ENCODE data around the gene SLC7A5. TPM values are rescaled to one million over a fixed set of nuclear protein-coding genes. Genes with fewer than 3 reads are reported as not detected.

The SLC7A5 gene
- total RNA-seq, 4 donors from 2014 or later = 2.7 to 7.0 (median 5.7) TPM

GRCh38 chr16:87836844-87837581 is 32.3 kb downstream of the SLC7A5 start:
- Histone ChIP-seq H3K4me3 (no peak overlapping the region), H3K36me3 (no peaks in the 10 kb centered on the region), H3K27me3 (no peaks in the 10 kb centered on the region), H3K27ac (no peak overlapping the region), H3K9me3 (no peaks in the 10 kb centered on the region), H3K4me1 (no peaks in the 10 kb centered on the region)
- DNase-seq = no peak
- whole genome bisulfite sequencing, 2 donors (ENCODE audit: low coverage in 1 of 2) = 86 to 87% methylated on average over 5 to 17 of the region's 17 CpGs
- TF ChIP-seq POLR2A (IDR thresholded peaks at IDR 0.05) (no peak), EP300 (IDR thresholded peaks at IDR 0.05; ENCODE audit: low read depth) (no peak), CTCF (IDR thresholded peaks at IDR 0.05) (no peak), POLR2AphosphoS5 (IDR thresholded peaks at IDR 0.05) (no peak)
- intact Hi-C loops (cut with DNase I; ENCODE audit: low total_unique reads) = no loop called here
- in situ Hi-C loops (cut with MboI; ENCODE audit: low pct_ligation_motif_present in 1 of 4, low pct_unique_long_range_greater_than_20kb in 1 of 4, low sequenced_read_pairs in 3 of 4) = no loop called here

GRCh38 chr16:87836346-87836843 is 32.9 kb downstream of the SLC7A5 start:
- Histone ChIP-seq H3K4me3 (no peak overlapping the region), H3K27me3 (no peaks in the 10 kb centered on the region), H3K27ac (no peak overlapping the region), H3K4me1 (no peaks in the 10 kb centered on the region), H3K9me3 (no peaks in the 10 kb centered on the region), H3K36me3 (no peaks in the 10 kb centered on the region)
- TF ChIP-seq POLR2A (IDR thresholded peaks at IDR 0.05) = no peak
- no peak for TF ChIP-seq CTCF (IDR thresholded peaks at IDR 0.05)
- no peak for TF ChIP-seq EP300 (IDR thresholded peaks at IDR 0.05; ENCODE audit: low read depth)
- no peak for TF ChIP-seq POLR2AphosphoS5 (IDR thresholded peaks at IDR 0.05)
- intact Hi-C loops (cut with DNase I; ENCODE audit: low total_unique reads) (no loop called here), in situ Hi-C loops (cut with MboI; ENCODE audit: low pct_ligation_motif_present in 1 of 4, low pct_unique_long_range_greater_than_20kb in 1 of 4, low sequenced_read_pairs in 3 of 4) (no loop called here)
- no peak for DNase-seq
- WGBS, 2 donors (ENCODE audit: low coverage in 1 of 2) = 93% methylated on average over 3 to 17 of the region's 17 CpGs

- H3K4me3 ChIP-seq = no peak overlapping the region
- no peak for TF ChIP-seq CTCF (IDR thresholded peaks at IDR 0.05)
- TF ChIP-seq POLR2AphosphoS5 (IDR thresholded peaks at IDR 0.05) = no peak
- TF ChIP-seq POLR2A (IDR thresholded peaks at IDR 0.05) = no peak
- TF ChIP-seq EP300 (IDR thresholded peaks at IDR 0.05; ENCODE audit: low read depth) = no peak
- no peaks in the 10 kb centered on the region for H3K4me1 ChIP-seq
- DNase-seq = no peak
- no peak overlapping the region for H3K27ac ChIP-seq
- 84% methylated on average over 13 of the region's 20 CpGs; no CpG with 5 or more reads in 1 of the 2 donors for WGBS, 2 donors (ENCODE audit: low coverage in 1 of 2)
- no peaks in the 10 kb centered on the region for H3K36me3 ChIP-seq
- no peaks in the 10 kb centered on the region for H3K27me3 ChIP-seq
- in situ Hi-C loops (cut with MboI; ENCODE audit: low pct_ligation_motif_present in 1 of 4, low pct_unique_long_range_greater_than_20kb in 1 of 4, low sequenced_read_pairs in 3 of 4) (no loop called here), intact Hi-C loops (cut with DNase I; ENCODE audit: low total_unique reads) (no loop called here)
- no peaks in the 10 kb centered on the region for H3K9me3 ChIP-seq
These were observed 33.4 kb downstream of the SLC7A5 start for GRCh38 chr16:87835882-87836331.

GRCh38 chr16:87834668-87835473 is 34.4 kb downstream of the SLC7A5 start:
- Histone ChIP-seq H3K4me1 (no peaks in the 10 kb centered on the region), H3K4me3 (no peak overlapping the region), H3K27me3 (no peaks in the 10 kb centered on the region), H3K27ac (no peak overlapping the region), H3K9me3 (no peaks in the 10 kb centered on the region), H3K36me3 (no peaks in the 10 kb centered on the region)
- WGBS, 2 donors (ENCODE audit: low coverage in 1 of 2) = 63% methylated on average over 24 of the region's 24 CpGs; no CpG with 5 or more reads in 1 of the 2 donors
- DNase-seq = no peak
- TF ChIP-seq CTCF (IDR thresholded peaks at IDR 0.05) = no peak
- TF ChIP-seq EP300 (IDR thresholded peaks at IDR 0.05; ENCODE audit: low read depth) = no peak
- no peak for TF ChIP-seq POLR2A (IDR thresholded peaks at IDR 0.05)
- no peak for TF ChIP-seq POLR2AphosphoS5 (IDR thresholded peaks at IDR 0.05)
- intact Hi-C loops (cut with DNase I; ENCODE audit: low total_unique reads) (no loop called here), in situ Hi-C loops (cut with MboI; ENCODE audit: low pct_ligation_motif_present in 1 of 4, low pct_unique_long_range_greater_than_20kb in 1 of 4, low sequenced_read_pairs in 3 of 4) (no loop called here)

All from transverse colon (tissue), 4 donors.